ENCODE measurements around the gene FBXW12. TPM values are rescaled to one million over a fixed set of nuclear protein-coding genes. Genes with fewer than 3 reads are reported as not detected.

Gene FBXW12
- total RNA-seq, 1 experiment from 2014 or later, result 0.68 TPM

DNA sequence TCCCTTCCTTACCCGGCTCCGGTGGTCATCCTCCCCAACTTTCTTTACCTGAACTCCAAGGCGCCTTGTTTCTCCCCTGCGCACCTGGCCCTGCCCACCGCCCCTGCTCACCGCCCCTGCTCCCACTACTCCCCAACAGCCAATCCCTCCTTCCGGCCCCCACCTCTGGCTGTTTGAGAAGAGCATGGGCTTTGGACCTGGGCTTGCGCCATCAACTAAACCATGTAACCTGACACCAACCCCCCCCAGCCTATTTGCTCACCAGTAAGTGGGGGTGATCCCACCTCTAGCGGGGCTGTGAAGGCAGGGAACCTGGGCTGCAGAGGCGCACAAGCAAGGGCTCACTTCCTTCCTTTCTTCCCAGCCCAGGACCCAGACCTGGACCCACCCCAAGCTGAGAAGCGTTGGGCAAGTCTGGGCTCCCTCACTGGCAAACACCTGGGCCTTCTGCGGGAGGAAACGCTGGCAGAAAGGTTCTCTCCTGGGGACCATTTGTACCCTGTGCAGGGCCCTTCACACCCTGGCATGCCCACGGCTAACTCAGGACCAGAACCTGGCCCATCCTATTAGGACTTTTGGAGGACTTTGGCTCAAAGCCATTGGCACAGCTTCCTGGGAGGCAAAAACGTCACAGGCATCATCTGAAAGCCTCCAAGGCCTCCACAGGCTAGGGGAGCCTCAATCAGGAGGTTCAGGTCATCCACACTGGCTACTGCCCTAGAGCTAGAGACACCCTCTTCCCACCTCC, 58.1 kb downstream of the FBXW12 start, which contains the start of gene PLXNB1:
PLXNB1 (minus strand) TSS at position 127 of the 748 bp plus-strand sequence. CDS start 5,475 bp downstream, outside the sequence.
- DNase-seq (ENCODE audit: low spot score), result no peak
- in situ Hi-C loops (cut with HindIII; ENCODE audit: low sequenced_read_pairs), result no loop called here

DNA sequence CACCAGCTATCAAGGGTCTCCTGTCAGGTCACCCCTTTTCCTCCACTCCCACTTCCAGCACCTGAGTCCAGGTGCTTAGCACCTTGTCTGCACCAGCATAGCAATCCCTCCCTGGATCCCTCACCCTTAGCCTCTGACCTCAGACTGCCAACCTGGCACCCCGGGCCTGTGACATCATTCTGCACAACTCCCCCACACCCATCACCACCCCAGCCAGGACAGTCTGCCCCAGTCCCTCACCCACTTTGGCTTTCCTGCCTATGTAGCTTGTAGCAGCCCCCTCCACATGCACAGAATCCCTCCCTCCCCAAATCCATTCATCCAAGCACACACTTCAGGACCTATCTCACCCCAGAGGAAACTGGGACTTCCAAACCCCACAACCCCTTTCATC, 58.7 kb downstream of the FBXW12 start:
- in situ Hi-C loops (cut with HindIII; ENCODE audit: low sequenced_read_pairs), result no loop called here
- DNase-seq (ENCODE audit: low spot score), result no peak

DNA sequence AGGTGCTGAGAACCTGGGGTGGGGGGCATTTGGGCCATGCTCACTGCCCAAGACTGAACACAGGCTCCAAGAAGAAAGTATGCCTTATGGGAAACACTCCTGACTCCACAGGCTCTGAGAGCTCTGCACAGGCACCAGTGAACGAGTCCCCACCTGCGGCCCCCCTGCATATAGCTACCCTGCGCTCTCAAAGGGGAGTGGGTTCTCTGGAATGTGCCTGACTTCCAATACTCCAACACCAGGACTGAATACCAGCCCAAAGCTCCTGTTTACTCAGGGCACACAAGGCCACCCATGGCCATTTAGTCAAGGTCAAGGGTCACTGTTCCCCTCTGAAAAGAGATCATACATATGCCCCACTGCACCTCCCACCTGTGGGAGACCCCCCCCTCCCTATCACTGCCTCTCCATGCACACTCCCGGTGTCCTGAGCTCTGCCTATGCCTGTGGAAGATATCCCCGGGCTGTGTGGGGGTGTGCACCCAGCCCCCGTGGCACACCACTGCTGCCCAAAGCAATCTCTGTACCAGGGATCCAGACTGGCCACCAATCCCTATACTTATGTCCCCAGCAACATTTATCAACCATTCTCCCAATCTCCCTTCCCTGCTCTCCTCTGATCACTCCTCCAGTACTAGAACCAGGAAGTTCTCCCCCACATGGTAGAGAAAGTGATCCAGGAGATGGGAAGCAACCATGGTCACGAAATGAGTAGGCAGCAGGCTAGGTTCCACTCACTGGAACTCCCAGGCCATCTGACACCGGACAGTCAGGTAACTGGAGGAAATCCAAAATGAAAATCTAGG, 59.4 kb downstream of the FBXW12 start:
- in situ Hi-C loops (cut with HindIII; ENCODE audit: low sequenced_read_pairs), result no loop called here
- DNase-seq (ENCODE audit: low spot score), result no peak

DNA sequence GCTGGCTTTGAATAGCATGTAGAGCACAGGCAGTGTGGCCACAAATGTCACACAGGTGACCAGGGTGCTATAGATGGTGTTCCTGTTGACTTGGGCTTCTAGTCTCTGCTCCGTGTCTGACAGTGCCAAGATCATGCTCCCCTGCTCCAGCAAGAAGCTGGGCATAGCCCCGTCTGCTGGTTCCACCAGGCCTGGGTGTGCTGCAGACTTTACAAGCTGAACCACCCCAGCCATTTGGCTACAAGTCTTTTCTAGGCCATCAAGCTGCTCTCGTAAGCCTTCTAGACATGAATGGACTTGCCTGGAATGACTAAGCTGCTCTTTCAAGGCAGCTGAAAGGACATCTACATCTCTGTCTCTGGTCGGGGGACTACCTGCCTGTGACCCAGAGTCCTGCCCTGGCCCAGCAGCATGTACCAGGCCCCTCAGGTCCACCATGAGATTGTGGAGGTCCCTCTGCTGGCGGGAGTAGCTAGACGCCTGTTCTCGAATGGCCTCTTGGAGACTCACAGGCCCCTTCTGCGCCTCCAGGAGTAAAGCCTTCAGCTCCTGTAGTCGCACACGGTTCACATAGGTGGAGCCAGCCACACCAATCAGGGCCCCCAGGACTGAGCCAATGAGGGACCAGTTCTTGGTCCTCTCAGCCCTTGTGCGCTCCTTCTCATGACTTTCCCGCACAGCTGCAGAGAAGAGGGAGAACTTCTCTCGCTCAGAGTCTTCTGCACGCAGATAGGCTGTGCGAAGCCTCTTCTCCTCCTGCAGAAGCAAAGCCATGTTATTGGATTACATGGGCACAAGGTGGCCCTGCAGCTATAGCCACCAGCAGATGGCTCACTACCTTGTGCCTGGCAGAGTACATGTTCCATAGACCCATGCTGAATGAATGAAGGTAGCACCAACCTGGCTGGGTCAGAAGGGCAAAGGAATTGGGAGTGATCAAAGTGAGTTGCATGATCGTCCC, 60.7 kb downstream of the FBXW12 start:
- peak; percentile 51 for DNase-seq (ENCODE audit: low spot score)

DNA sequence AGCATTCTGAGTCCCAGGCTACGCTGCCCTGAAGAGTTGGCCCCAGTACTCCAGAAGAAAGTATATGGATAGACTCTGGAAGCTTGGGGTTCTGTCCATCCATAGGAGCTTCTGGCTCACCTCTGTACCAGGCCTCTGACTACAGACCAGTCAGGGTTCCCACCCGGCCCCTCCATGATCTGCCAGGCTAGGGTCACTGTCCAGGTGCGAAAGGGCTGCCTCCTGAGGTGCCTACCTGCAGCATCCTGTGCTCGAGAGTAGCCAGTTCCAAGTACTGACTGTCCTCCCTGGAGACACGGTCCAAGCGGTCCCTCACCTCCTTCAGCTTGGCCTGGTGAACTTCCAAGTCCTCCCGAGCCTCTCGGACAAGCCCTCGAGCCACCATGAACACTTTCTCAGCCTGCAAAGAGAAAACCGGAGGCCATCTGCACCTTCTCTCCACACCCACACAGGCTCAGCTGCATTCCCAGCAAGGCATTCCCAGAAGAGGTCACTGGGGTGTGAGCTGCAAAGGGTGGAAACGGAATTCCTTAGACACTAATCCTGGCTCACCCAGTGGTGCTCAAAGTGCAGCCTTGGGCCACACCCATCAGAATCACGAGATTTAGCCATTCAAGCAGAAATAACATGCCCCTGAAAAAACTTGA, 61.6 kb downstream of the FBXW12 start:
- in situ Hi-C loops (cut with HindIII; ENCODE audit: low sequenced_read_pairs), result no loop called here

More for the DNA sequence above, 60.7 kb downstream of the FBXW12 start:
- in situ Hi-C loops (cut with HindIII; ENCODE audit: low sequenced_read_pairs), result no loop called here

DNA sequence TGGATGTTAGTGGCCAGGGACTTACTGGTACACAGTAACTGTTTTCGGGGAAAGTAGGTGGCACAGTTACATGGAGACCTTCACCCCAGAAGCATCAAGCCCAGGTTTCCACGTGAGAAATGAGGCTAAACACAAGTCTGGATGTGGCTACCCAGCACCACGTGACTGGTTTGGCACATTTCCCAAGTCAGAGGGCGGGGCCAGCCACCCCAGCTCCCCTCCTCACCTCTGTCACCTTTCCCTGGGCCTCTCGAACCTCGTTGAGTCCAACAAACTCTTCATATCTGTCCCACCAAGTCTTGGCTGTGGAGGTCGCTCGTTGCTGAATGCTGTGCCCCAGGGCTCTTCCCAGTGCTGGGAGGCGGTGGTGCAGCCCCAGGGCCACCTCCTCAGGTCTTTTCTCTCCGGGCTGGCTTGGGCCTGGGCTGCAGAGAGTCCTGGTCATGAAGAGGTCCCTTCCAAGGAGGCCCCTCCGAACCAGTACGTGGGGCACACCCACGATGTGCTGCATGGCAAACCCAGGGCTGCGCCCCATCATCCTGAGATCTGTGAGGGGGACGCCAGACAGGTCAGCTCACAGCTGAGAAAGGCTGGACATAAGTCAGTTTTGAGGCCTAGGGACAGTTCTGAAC, 62.7 kb downstream of the FBXW12 start:
- in situ Hi-C loops (cut with HindIII; ENCODE audit: low sequenced_read_pairs), result no loop called here
- DNase-seq (ENCODE audit: low spot score), result no peak

More for the DNA sequence above, 61.6 kb downstream of the FBXW12 start:
- no peak for DNase-seq (ENCODE audit: low spot score)

DNA sequence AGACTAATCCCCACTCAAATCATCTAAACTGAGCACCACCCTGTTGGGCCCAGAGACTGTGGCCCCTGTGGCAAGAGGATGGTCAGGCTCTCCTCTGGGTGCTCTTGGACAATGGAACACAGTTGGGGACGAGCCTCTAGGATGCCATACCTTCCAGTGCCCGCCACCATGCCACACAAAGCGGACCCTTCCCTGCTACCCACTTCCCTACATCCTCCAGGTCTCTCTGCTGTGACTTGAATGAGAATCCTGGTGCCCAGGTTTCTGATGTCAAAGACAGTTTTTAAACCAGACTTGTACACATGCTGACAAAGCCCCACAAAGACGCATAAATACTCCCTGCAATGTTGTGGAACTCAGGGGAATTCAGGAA, 63.2 kb downstream of the FBXW12 start:
- in situ Hi-C loops (cut with HindIII; ENCODE audit: low sequenced_read_pairs), result no loop called here

DNA sequence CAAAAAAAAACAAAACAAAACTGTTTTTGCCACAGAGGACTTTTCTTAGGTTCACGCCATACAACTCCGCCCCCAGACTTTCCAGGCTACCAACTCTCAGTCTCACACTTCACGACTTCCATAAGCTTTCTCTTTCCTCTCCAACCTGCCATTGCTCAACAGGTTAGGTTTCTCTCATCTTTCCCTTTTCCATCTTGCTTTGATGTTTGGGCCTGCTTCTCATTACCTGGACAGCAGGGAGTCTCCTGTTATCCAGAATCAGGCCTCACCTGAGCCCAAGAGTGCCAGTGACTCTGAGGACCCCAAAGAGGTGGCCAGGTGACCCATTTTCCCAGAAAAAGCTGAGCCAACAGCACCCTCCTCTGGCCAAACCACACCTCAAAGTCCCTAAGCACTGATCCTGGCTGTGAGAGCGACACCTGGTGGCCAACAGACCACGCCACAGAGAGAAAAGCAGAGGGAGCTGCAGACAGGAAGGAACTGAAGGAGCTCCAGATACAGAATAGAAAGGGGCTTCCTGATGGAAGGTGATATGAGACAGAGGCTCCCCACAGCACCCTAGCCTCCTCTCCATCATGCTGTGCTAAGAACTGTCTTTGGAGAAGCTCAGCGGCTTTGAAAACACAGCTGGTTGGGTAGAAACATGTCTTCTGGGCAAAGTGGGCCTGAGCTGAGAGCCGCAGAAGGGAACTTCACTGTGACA, 63.9 kb downstream of the FBXW12 start:
- peak; percentile 93 for DNase-seq (ENCODE audit: low spot score)
- in situ Hi-C loops (cut with HindIII; ENCODE audit: low sequenced_read_pairs), result no loop called here

More for the DNA sequence above, 63.2 kb downstream of the FBXW12 start:
- no peak for DNase-seq (ENCODE audit: low spot score)

DNA sequence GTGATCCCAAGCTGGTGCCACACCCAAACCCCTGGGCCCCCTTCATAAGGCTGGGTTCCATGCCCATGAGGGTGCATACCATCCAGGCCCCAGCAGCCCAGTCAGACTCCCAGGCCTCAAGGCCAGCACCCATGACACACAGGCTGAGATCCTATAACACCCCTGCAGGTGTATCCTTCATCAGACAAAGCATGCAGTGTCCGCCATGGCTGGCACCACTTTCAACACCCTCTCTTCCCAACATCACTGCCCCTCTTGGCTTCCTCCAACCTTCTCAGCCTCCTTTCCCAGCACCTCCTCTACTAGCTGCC, 64.4 kb downstream of the FBXW12 start:
- in situ Hi-C loops (cut with HindIII; ENCODE audit: low sequenced_read_pairs), result no loop called here

DNA sequence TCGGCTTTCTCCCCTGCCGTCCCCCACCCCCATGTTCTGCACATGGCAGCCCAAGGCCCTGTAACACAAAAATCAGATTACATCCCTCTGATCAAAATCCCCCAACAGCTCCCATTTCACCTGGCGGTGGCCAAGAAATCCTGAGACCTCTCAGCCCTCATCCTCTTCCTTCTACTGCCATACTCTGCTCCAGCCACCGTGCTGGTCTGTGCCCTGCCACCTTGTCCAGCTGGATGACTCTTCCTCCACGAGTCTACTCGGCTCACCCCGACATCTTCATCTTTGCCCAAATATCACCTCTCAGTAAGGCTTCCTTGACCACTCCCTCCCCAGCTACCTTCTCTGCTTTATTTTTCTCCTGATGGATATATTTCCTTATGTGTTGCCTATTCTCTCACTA, 64.8 kb downstream of the FBXW12 start:
- in situ Hi-C loops (cut with HindIII; ENCODE audit: low sequenced_read_pairs), result no loop called here
- DNase-seq (ENCODE audit: low spot score), result no peak

More for the DNA sequence above, 64.4 kb downstream of the FBXW12 start:
- no peak for DNase-seq (ENCODE audit: low spot score)

DNA sequence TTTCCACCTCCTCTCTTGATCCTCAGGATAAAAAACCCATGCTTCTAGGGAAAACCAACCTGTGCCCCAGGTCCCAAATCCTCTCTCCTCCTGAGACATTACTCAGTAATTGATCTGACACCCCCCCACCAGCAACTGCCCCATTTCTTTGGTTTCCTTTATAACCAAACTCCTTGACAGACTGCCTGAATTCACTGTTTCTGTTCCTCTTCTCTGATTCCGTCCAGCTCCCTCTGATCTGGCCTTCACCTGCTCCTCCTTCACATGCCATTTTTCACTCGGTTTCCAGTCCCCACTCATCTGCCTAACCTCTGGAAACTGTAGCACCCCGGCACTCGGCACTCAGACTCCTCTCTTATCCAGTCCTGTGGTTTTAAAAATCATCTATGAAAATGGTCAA, 65.8 kb downstream of the FBXW12 start:
- in situ Hi-C loops (cut with HindIII; ENCODE audit: low sequenced_read_pairs), result no loop called here

DNA sequence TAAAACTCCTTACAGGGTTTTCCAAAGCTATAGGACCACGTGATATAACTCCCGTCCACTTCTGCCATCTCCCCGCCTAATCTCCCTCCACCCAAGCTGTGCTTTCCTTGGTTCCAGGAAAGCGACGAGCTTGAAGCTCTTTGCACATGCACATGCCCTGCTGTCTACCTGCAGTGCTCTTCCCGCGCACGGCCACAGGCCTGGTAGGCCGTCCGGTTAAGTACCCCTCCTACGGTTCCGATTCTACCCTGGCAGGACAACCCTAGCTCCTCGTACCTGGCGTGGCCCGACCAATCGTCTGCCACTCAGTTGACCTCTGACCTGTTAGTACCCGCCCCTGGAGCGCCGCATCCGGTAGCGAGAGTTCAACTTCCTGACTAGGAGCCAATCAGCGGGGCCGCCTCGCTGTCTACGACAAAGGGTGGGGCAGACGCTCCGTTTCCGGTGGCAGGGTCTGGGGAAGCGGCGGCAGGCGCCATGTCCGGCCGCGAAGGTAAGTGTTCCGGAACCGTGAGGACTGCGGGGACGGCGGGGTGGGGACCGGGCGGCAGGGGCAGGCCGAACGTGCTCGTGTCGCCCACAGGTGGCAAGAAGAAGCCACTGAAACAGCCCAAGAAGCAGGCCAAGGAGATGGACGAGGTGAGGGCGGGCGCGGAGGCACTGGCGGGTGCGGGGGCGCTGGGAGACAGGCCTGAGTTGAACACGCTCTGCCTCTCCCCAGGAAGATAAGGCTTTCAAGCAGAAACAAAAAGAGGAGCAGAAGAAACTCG, 68.0 kb downstream of the FBXW12 start, which contains the start of the genes CCDC51 and TMA7:
CCDC51 (minus strand) TSS at position 300 of the 770 bp plus-strand sequence. CDS start 4,991 bp downstream, outside the sequence.
TMA7 (plus strand) TSS at position 438 of the 770 bp plus-strand sequence; CDS start at position 478, 40 bp downstream.
- peak; percentile 99 for DNase-seq (ENCODE audit: low spot score)
- in situ Hi-C loops (cut with HindIII; ENCODE audit: low sequenced_read_pairs), result no loop called here

More for the DNA sequence above, 65.8 kb downstream of the FBXW12 start:
- no peak for DNase-seq (ENCODE audit: low spot score)

DNA sequence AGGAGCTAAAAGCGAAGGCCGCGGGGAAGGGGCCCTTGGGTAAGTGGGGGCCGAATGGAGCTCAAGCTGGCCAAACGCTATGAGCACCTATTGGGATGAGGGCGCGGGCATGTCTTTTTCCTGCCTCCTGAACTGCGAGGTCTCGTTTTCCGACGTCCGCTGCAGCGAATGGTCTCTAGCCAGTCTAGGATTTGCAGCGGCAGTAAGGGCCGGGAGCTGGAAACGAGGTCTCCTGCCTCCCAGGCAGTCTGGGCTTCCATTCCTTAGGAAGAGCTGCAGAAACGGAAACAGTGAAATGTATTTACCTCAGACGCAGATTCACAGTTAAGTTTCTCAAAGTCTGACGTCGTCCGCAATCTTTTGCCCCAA, 68.6 kb downstream of the FBXW12 start:
- no peak for DNase-seq (ENCODE audit: low spot score)
- in situ Hi-C loops (cut with HindIII; ENCODE audit: low sequenced_read_pairs), result no loop called here

DNA sequence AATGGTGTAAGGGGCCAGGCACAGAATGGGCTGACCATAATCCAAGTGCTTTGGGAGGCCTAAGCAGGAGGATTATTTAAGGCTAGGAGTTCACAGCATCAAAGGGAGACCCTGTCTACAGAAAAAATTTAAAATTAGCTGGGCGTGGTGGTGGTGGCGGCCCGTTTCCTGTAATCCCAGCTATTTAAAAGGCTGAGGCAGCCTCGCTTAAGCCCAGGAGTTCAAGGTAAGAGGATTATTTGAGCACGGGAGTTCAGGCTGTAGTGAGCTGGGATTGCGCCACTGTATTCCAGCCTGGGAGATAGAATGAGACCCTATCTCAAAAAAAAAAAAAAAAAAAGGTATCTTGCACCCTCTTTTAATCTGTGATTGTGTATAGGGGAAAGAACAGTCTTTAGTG, 69.9 kb downstream of the FBXW12 start:
- no peak for DNase-seq (ENCODE audit: low spot score)
- in situ Hi-C loops (cut with HindIII; ENCODE audit: low sequenced_read_pairs), result no loop called here
